HG02870 (cell line): ENCODE data around the gene GIT1.

Source experiments
- ATAC-seq: cut with Tn5 transposase; IDR thresholded peaks from one replicate; pipeline ENCODE4 v1.9.1; 2021; ENCODE audit warnings: mild to moderate bottlenecking, moderate library complexity; ENCODE audit not compliant: unreplicated experiment

GIT1 gene

GRCh38 chr17:29524692-29525091, 64.8 kb downstream of the GIT1 start:
- ATAC-seq, result no peak
